ENCODE results near the gene AARS2. TPM values are rescaled to one million over a fixed set of nuclear protein-coding genes. Genes with fewer than 3 reads are reported as not detected.

AARS2 gene
- total RNA-seq, 4 donors from 2014 or later = 6.9 to 12.3 (median 7.6) TPM

GRCh38 chr6:44292661-44293365, 20.3 kb downstream of the AARS2 start:
- no peak for DNase-seq (ENCODE audit: low spot score)
- ATAC-seq (ENCODE audit: low FRiP score) = no peak
- no peak for TF ChIP-seq CTCF (IDR thresholded peaks at IDR 0.05)

DNA sequence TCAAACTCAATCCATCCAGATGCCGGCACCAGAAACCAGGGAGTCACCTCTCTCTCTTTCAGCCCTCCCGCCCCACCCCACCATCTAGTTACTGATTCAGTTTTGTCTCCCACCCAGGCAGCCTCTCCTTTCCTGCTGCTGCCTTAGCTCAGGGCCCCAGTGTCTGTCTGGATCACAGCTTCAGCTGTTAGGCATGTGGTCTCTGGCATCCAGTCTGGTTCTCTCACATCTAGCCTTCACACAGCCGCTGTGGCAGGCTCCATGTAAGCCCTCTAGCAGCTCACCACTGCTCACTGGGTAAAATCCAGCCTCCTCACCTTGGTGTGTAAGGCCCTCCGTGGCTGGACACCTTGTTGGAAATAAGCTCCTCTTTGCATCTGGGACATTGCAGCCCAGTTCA, 21.3 kb downstream of the AARS2 start:
- ATAC-seq (ENCODE audit: low FRiP score) = no peak
- TF ChIP-seq CTCF (IDR thresholded peaks at IDR 0.05) = no peak
- DNase-seq (ENCODE audit: low spot score) = no peak

- ATAC-seq (ENCODE audit: low FRiP score) = no peak
- DNase-seq (ENCODE audit: low spot score) = no peak
- TF ChIP-seq CTCF (IDR thresholded peaks at IDR 0.05) = no peak
These were observed 23.4 kb downstream of the AARS2 start for GRCh38 chr6:44289726-44290260.

GRCh38 chr6:44286747-44287146, 26.4 kb downstream of the AARS2 start:
- ATAC-seq (ENCODE audit: low FRiP score) (no peak), DNase-seq (ENCODE audit: low spot score) (no peak)
- TF ChIP-seq CTCF (IDR thresholded peaks at IDR 0.05) = no peak

DNA sequence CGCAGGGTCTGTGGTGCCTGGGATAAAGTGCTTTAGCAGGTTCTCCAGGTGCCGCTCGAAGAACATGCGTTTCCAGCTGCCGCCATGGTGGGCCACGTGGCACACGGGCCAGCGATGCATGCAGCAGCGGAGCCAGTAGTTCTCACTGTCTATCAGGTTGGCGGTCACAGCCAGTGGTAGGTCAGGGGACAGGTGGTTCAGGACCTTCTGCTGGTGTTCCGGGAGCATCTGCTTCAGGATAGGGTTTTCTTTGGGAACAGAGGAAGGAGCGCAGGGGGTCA, 26.9 kb downstream of the AARS2 start:
- DNase-seq (ENCODE audit: low spot score) = no peak
- ATAC-seq (ENCODE audit: low FRiP score) = no peak
- no peak for TF ChIP-seq CTCF (IDR thresholded peaks at IDR 0.05)

DNA sequence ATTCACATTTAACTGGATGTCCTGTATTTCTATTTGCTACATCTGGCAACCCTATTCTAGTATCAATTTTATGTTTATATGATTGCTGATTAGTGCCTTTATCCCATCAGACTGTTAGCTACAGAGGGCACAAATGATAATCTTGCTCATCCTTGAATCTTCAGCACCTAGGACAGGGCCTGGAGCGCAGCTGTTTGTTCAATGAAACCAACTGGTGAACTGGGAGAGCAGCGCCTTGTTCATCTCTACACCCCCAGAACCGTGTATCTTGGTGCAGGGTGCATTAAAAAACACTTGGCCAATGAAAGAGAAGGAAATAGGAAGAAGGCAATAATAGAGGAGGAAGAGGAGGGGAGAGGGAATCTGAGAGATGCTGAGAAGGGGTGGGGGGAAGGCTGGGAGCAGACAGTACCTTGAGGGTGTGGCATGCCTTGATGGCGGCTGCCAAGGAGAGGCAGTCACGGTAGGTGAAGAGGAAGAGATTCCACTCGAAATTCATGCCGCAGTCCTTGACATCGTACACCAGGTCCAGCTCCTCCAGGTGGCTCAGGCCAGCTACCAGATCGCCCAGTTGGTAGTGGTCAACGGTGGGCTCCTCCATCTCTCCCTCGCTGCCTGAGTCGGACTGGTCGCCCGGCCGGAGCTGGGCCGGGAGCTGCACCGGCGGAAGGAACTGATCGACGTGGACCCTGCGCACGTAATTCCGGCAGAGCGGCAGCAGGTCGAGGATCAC, 27.4 kb downstream of the AARS2 start:
- TF ChIP-seq CTCF (IDR thresholded peaks at IDR 0.05) = no peak
- ATAC-seq (ENCODE audit: low FRiP score) (no peak), DNase-seq (ENCODE audit: low spot score) (no peak)

DNA sequence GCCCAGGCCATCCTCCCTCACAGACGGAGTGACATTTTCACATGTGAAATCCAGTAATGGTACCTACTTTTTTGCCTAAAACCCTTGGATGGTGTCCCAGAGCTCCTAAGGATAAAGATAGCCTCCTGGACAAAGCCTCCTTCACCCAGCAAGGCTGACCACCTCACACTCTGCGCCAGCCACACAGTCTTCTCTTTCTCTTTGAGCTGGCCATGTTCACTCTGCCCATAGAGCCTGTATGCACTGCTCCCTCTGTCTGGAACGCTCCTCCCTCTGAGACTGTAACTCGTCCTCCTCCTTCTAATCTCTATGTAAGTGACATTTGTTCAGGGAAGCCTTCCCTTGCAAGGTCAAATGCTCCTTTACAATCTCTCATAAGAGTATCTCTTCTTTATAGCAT, 28.3 kb downstream of the AARS2 start:
- ATAC-seq (ENCODE audit: low FRiP score) (no peak), DNase-seq (ENCODE audit: low spot score) (no peak)
- no peak for TF ChIP-seq CTCF (IDR thresholded peaks at IDR 0.05)

All from omental fat pad (tissue), 4 donors.